HG02970 (cell line): ENCODE data around the gene IPO8.
"Not testable (repeated sequence)": the region's sequence is repeated elsewhere in the genome, so short reads cannot be mapped to it uniquely, and the experiment has no call there.

Experiments
- ATAC-seq: cut with Tn5 transposase; IDR thresholded peaks from one replicate; pipeline ENCODE4 v1.9.1; 2021; ENCODE audit warnings: mild to moderate bottlenecking, moderate library complexity, moderate number of reproducible peaks; ENCODE audit not compliant: unreplicated experiment, low FRiP score

The IPO8 gene

DNA sequence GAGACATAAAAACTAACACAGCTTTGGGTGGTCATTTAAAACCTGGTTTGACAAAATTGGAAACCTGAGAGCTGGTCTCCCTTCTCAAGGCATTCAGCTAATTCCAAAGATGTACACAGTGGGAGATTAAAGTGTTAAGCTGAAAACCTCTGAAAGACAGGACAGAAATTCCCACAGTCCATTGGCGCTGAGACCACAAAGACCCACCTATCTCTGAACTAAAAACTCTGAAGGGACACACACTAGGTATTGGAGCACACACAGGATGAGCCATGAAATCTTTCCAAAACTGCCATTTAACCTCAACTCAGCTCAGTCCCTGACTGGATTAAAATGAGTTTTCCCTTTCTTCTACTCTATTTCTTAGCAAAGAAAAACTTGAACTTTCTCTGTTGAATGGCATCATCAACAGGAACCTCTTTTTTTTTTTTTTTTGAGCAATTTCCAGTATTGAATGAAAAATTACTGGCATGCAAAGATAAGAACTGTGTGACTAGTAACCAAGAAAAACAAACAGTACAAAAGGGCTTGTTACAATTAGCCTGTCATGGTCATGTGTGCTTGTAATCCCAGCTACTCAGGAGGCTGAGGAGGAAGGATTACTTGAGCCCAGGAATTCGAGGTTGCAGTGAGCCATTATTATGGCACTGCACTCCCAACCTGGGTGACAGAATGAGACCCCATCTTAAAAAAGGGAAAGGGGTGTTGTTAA lies 82.4 kb downstream of the IPO8 start:
- ATAC-seq, result no peak

- ATAC-seq, result no peak
Observed at GRCh38 chr12:30610718-30611117, 85.0 kb downstream of the IPO8 start.

DNA sequence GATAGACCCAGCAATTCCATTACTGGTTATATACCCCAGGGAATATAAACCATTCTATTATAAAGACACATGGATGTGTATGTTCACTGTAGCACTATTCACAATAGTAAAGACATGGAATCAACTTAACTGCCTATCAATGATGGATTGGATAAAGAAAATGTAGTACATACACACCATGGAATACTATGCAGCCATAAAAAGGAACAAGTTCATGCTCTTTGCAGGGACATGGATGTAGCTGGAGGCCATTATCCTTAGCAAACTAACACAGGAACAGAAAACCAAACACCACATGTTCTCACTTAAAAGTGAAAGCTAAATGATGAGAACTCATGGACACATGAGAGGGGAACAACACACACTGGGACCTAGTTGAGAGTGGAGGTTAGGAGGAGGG lies 85.8 kb downstream of the IPO8 start:
- ATAC-seq, result not testable (repeated sequence)

GRCh38 chr12:30604302-30604701 lies 91.4 kb downstream of the IPO8 start:
- ATAC-seq, result not testable (repeated sequence)

DNA sequence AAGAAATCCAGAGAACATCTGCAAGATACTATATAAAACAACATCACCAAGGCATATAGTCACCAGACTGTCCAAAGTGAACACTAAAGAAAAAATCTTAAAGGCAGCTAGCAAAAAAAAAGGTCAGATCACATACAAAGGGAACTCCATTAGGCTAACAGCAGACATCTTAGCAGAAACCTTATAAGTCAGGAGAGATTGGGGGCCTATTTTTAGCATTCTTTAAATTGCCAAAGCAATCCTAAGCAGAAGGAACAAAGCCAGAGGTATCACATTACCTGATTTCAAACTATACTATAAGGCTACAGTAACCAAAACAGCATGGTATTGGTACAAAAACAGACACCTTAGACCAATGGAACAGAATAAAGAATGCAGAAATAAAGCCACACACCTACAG lies 92.5 kb downstream of the IPO8 start:
- ATAC-seq, result no peak

- no peak for ATAC-seq
Observed at GRCh38 chr12:30602678-30603077, 93.0 kb downstream of the IPO8 start.

DNA sequence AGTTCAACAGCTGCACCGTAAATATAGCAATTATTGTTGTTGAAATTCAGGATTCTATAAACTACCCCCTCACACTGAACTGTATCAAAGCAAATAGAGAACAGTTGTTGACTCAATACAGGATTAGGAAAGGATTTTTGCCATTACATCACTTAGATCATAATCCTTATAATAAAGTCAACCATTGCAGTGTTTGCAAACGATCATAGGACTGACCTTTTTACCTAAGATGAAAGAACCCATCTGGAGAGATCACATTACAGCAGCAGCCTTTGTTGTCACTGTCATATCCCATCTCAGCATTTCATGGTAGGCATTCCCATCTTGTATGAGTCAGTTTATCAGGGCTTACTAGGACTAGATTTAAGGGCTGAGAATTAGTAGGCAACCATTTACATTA lies 96.1 kb downstream of the IPO8 start:
- no peak for ATAC-seq

DNA sequence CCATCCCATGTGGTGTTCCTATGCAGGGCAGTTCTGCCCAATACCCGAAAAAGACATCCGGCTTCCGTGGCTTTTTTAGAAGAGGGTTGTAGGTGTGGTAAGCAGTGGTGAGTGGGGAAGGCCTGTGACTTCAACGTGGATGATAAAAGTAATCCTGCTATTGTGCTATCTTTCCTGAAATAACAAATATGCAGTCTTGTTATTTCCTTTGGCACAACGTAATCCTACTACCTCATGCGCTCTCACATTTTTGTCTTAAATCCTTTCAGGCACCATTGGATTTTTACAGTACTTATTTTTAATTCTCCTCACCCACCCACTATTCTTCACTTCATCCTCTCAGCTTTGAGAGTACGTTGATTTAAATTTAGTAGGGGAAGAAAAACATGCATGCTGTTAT lies 96.8 kb downstream of the IPO8 start:
- ATAC-seq, result no peak

DNA sequence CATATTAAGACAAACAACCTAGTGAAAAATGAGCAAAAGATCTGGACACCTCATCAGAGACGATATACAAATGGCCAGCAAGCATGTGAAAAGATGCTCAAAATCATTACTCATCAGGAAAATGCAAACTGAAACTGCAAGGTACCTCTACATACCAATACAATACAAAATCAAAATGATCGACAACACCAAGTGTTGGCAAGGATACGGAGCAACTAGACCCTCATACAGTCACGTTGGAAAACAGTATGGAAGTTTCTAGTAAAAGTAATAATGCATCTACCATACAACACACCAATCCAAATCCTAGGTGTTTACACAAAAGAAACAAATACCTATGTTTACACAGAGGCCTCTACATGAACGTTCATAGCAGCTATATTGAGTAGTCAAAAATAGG lies 99.9 kb downstream of the IPO8 start:
- no peak for ATAC-seq

GRCh38 chr12:30594509-30594908 lies 101.2 kb downstream of the IPO8 start:
- no peak for ATAC-seq

GRCh38 chr12:30588572-30588971 lies 107.1 kb downstream of the IPO8 start:
- not testable (repeated sequence) for ATAC-seq

- ATAC-seq, result no peak
Observed at GRCh38 chr12:30587782-30588181, 107.9 kb downstream of the IPO8 start.

DNA sequence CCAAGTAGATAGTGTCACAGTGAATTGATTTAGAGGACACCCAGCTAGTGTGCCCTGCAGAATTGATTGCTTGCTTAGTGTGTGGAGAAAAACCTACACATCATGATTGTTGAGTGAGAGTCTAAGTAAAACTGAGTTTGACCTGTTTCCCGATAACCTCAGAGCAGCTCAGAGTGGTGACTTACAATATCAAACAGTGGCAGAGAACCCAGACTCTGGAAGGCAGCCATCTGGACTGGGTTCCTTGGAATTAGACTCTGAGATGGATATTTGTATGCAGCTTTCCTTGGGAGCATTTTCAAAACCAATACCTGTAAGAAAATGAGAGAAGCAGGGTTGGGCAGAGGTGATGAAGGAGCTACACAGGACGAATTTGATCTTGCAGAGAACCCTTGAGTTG lies 109.8 kb downstream of the IPO8 start:
- ATAC-seq, result no peak

DNA sequence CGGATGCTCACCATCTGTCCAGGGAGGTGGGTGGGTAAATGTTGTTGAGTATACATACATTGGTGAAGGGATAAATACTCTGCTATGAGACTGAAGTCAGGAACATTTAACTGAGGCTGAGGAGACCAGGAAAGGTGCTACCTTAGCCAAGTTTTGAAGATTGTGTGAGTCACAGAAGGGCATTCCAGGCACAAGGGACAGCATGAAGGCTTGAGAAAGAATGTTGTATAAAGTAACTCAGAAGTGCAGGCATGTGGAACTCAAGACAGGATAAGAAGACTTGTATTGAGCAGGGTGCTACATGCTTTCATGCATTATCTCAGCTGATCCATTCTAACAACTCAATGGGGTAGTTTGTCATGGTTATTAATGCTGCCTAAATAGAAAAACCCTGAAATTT lies 112.7 kb downstream of the IPO8 start:
- no peak for ATAC-seq

DNA sequence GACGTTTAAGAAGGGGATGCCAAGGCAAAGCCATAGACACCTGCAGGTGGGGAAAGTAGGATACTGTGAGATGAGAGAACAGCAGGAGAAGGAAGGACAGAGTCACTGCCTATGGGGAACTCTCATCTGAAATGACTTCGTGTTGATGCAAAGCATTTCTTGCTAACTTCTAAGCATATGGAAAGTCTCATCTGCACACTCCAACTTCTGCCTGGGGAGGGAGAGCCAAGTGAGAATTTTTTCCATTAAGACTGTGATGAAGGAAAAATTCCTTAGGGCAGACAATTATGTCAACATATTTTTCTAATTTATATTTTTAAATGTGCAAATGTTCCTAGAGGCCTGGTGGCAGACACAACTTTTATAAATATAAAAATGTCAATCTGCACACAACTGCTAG lies 115.3 kb downstream of the IPO8 start:
- ATAC-seq, result no peak
